Measurements from ENCODE around the gene HS6ST3.

The HS6ST3 gene

DNA sequence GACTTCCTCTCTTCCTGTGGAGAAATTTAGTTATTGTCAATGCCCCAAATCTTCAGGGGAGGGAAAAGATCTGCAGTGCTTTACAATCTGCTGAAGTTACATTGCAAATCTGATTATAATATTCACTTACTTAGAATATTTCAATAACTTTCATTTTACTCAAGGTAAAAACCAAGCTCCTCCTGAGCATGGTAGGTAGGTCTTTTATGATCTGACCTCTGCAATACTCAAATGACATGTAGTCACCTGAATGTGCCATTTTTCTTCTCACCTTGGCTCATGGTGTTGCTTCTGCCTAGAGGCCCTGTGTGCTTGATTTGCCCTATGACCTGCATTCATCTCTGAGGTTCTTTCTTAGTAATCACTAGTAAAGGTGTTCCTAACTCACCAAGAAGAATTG is 331.4 kb downstream of the HS6ST3 start:
- in situ Hi-C loops (cut with HindIII; ENCODE audit: low sequenced_read_pairs): no loop called here
- DNase-seq (ENCODE audit: low read depth): no peak
- TF ChIP-seq, protein P1, sequence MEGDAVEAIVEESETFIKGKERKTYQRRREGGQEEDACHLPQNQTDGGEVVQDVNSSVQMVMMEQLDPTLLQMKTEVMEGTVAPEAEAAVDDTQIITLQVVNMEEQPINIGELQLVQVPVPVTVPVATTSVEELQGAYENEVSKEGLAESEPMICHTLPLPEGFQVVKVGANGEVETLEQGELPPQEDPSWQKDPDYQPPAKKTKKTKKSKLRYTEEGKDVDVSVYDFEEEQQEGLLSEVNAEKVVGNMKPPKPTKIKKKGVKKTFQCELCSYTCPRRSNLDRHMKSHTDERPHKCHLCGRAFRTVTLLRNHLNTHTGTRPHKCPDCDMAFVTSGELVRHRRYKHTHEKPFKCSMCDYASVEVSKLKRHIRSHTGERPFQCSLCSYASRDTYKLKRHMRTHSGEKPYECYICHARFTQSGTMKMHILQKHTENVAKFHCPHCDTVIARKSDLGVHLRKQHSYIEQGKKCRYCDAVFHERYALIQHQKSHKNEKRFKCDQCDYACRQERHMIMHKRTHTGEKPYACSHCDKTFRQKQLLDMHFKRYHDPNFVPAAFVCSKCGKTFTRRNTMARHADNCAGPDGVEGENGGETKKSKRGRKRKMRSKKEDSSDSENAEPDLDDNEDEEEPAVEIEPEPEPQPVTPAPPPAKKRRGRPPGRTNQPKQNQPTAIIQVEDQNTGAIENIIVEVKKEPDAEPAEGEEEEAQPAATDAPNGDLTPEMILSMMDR (IDR thresholded peaks at IDR 0.05; ENCODE audit: low read depth, low read length, missing control alignments): no peak
- no peak overlapping the region for H3K4me3 ChIP-seq (ENCODE audit: low read depth, low read length)

DNA sequence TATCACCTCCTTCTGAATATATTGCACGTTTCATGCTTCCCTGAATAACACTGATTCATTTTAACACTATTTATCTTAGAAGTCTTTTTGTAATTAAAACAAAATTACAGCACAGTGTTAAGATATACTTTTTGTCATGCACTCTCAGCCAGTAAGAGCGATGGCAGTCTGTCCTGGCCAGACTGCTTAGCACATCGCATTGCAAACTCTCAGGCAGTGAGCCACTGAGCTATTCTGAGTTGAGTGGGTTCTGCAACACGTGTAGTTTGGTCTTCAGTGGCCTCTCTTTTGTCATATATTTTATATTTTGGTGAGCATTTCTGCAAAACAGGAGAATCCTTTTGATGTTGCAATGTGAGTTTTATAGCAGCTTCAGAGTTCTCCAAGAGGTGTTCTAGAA is 332.1 kb downstream of the HS6ST3 start:
- TF ChIP-seq, protein P1 (IDR thresholded peaks at IDR 0.05; ENCODE audit: low read depth, low read length, missing control alignments): no peak
- no peak for DNase-seq (ENCODE audit: low read depth)

DNA sequence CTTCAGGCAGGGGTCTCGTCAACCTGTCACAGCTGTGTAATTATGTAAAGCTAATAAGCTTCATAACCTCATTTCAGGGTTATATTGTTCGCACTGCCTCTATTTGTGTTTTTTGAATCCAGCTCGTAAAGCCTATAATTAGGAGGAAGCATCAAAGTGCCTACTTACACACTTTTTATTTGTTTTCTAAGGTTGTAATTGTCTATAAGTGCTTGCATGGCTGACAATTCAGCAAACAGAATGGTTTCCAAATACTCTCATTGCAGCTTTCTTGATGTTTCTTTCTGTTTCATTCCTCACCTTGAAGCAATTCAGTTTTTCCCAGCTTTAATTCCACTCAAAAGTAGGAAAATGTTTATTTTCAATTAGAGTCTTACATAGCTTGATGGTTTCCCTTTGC is 336.3 kb downstream of the HS6ST3 start:
- H3K4me3 ChIP-seq (ENCODE audit: low read depth, low read length): no peak overlapping the region
- in situ Hi-C loops (cut with HindIII; ENCODE audit: low sequenced_read_pairs): no loop called here
- TF ChIP-seq, protein P1 (IDR thresholded peaks at IDR 0.05; ENCODE audit: low read depth, low read length, missing control alignments): no peak
- no peak for DNase-seq (ENCODE audit: low read depth)

More for the DNA sequence above, 332.1 kb downstream of the HS6ST3 start:
- H3K4me3 ChIP-seq (ENCODE audit: low read depth, low read length): no peak overlapping the region
- in situ Hi-C loops (cut with HindIII; ENCODE audit: low sequenced_read_pairs): no loop called here

DNA sequence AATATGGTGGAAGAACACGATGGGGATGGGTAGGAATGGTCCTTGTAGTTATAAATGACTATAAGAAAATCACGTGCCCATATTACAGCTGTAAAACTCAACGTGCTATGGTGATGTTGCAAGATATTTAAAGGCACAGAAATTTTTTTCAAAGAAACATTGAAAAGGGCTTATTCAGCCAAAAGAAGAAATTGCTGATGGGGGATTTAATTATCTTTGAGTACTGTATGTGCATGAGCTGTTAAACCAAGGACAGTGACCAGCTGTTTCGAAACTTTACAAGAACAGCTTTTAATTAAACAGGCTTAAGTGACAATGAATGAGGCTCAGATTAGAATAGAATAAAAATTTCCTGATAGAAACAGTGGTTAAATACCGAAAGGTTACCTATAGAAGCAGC is 339.0 kb downstream of the HS6ST3 start:
- TF ChIP-seq, protein P1 (IDR thresholded peaks at IDR 0.05; ENCODE audit: low read depth, low read length, missing control alignments): no peak
- no peak for DNase-seq (ENCODE audit: low read depth)
- in situ Hi-C loops (cut with HindIII; ENCODE audit: low sequenced_read_pairs): no loop called here
- H3K4me3 ChIP-seq (ENCODE audit: low read depth, low read length): no peak overlapping the region

DNA sequence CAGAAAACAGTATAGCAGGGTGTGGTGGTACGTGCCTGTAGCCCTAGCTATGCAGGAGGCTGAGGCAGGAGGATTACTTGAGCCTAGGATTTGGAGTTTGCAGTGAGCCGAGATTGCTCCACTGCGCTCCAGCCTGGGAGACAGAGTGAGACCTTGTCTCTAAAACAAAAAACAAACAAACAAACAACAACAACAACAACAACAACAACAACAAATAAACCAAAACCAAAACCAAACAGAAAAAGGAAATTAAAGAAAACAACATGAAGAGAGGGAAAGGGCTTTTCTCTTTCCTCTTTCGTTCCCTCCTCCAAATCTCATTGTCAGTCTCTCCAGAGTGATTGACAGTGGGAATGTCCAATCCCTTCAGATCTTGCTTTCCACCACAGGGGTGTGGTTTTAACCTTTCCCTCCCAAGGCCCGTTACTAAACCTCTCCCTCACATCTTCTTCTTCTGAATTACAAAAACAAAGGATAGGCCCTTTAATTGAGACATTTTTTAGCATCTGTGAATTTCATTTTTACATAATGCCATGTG is 341.2 kb downstream of the HS6ST3 start:
- H3K4me3 ChIP-seq (ENCODE audit: low read depth, low read length): no peak overlapping the region
- in situ Hi-C loops (cut with HindIII; ENCODE audit: low sequenced_read_pairs): no loop called here
- DNase-seq (ENCODE audit: low read depth): no peak
- TF ChIP-seq, protein P1 (IDR thresholded peaks at IDR 0.05; ENCODE audit: low read depth, low read length, missing control alignments): no peak

DNA sequence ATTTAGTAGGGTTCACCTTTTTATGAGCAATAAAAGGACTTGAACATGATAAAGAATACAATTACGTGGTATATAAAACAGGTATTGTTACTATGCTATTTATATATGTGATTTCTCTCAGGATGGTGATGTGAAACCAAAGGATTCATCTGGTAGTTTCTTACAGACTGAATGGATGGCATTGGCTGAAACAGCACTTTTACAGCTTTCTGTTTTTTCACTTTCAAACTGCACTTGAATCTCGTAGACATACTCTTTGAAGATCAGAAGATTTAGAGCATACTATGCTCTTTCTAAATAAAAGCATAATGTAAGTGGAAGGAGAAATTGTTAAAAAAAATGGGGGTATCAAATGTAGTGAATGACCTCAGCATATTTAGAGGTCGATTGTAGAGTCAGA is 354.8 kb downstream of the HS6ST3 start:
- TF ChIP-seq, protein P1 (IDR thresholded peaks at IDR 0.05; ENCODE audit: low read depth, low read length, missing control alignments): no peak
- in situ Hi-C loops (cut with HindIII; ENCODE audit: low sequenced_read_pairs): no loop called here
- no peak overlapping the region for H3K4me3 ChIP-seq (ENCODE audit: low read depth, low read length)
- no peak for DNase-seq (ENCODE audit: low read depth)

DNA sequence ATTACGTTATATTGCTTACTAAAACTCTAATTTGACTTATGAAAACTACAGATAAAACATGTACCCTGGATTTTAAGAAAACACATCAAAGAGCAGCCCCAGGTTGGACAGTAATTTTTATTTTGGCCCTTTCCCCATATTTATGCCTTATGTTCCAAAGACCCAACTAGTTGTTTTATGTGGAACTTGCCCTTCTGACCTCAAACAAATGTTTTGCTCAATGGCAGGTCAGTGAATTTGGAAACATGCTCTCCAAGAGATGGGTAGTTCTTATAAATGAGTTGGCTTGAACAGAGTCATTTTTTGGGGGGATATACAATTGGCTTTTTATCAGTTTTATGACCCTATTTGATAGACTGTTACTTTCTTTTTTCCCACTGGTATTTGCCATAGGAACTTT is 360.0 kb downstream of the HS6ST3 start:
- DNase-seq (ENCODE audit: low read depth): no peak
- TF ChIP-seq, protein P1 (IDR thresholded peaks at IDR 0.05; ENCODE audit: low read depth, low read length, missing control alignments): no peak
- no peak overlapping the region for H3K4me3 ChIP-seq (ENCODE audit: low read depth, low read length)
- in situ Hi-C loops (cut with HindIII; ENCODE audit: low sequenced_read_pairs): no loop called here
